Stimulated activated CD8-positive, alpha-beta memory T cell treated with anti-CD3 and anti-CD28 coated beads, Interleukin-2, amount 100 ng/mL, for 1 hour (primary cell): ENCODE data around the gene CD14.
"Not testable (repeated sequence)": the region's sequence is repeated elsewhere in the genome, so short reads cannot be mapped to it uniquely, and the experiment has no call there.

ENCODE experiments used
- DNase-seq, 2 donors: peaks; one replicate each; pipeline ENCODE4 v3.0.0-alpha.2; 2020; ENCODE audit warnings: low read depth in 2 of 2

Gene CD14

DNA sequence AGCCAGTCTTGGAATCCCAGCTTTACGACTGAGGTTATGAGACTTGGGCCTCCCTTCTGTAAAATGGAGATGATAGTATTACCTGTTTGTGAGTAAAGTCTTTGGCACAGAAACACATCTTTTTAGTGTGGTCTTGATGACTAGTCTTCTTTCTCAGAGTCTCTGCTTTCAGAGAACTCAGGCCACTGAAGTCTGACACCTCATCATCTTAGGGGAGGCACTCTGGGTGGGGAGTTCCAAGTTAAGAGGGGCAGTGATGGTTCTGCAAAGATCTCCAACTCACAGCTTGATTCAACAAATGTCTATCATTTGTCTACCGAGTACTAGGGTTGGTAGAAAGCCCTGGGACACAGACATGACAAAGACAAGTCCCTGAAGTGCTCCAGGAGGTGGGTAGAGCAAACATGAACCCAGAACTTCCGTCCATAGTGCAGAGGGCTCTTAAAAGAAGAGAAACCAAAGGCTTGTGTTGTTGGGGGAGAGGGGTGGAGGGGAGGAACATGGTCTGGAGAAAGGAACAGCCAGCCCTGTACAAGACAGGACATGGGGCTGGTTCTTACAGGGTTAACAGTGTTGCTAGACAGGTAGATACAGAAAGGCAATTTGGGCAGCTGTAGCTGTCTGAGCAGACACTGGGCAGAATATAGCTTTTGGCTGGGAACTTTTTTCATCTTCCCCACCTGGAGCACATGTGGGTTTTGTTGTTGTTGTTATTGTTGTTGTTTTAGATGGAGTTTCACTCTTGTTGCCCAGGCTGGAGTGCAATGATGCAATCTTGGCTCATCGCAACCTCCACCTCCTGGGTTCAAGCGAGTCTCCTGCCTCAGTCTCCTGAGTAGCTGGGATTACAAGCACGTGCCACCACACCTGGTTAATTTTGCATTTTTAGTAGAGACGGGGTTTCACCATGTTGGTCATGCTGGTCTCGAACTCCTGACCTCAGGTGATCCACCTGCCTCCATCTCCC lies 2.6 kb upstream of the CD14 start:
- no peak for DNase-seq

- DNase-seq = no peak
Observed at GRCh38 chr5:140634103-140634502, 1.1 kb upstream of the CD14 start.

- DNase-seq = no peak
Observed at GRCh38 chr5:140633501-140633900, 526 bp upstream of the CD14 start.

DNA sequence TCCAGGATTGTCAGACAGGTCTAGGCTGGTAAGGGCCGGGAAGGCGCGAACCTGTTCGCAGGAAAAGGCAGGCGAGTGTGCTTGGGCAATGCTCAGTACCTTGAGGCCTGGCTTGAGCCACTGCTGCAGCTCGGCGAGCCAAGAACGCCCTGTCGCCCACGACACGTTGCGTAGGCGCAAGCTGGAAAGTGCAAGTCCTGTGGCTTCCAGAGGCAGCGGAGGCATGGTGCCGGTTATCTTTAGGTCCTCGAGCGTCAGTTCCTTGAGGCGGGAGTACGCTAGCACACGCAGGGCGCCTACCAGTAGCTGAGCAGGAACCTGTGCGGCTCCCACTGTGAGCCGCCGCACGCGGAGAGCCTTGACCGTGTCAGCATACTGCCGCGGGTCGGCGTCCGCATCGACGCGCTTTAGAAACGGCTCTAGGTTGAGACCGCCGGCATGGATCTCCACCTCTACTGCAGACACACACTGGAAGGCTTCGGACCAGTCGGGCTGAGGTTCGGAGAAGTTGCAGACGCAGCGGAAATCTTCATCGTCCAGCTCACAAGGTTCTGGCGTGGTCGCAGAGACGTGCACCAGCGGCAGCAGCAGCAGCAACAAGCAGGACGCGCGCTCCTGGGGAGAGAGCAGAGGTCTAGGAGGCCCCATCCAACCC lies 482 bp downstream of the CD14 start:
- no peak for DNase-seq

GRCh38 chr5:140631831-140632365 lies 1.1 kb downstream of the CD14 start:
- DNase-seq = no peak

- DNase-seq = no peak
Observed at GRCh38 chr5:140631036-140631417, 1.9 kb downstream of the CD14 start.

GRCh38 chr5:140630292-140631035 lies 2.5 kb downstream of the CD14 start:
- DNase-seq = no peak

DNA sequence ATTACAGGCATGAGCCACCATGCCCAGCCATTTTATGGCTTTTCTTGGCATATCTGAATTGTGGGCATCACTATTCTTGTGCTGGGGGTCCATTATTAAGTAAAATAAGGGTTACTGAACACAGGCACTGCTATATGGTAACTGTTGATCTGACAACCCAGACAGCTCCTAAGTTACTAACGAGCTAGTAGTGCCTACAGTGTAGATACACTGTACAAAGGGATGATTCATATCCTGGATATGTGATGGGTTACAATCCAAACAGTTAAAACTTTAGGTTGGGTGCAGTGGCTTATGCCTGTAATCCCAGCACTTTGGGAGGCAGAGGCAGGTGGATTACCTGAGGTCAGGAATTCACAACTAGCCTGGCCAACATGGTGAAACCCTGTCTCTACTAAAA lies 4.3 kb downstream of the CD14 start:
- no peak for DNase-seq

GRCh38 chr5:140627972-140628371 lies 5.0 kb downstream of the CD14 start:
- DNase-seq = no peak

DNA sequence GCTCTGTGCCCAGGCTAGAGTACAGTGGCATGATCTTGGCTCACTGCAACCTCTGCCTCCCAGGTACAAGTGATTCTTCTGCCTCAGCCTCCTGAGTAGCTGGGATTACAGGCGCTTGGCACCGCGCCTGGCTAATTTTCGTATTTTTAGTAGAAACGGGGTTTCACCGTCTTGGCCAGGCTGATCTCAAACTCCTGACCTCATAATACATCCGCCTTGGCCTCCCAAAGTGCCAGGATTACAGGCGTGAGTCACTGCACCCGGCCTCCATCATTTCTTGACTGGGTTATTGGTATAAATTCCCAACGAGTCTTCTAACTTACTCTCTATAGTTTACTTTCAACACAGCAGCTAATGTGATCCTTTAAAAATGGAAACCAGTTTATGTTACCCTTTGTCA lies 8.1 kb downstream of the CD14 start:
- not testable (repeated sequence) for DNase-seq

- not testable (repeated sequence) for DNase-seq
Observed at GRCh38 chr5:140623061-140623460, 9.9 kb downstream of the CD14 start.

DNA sequence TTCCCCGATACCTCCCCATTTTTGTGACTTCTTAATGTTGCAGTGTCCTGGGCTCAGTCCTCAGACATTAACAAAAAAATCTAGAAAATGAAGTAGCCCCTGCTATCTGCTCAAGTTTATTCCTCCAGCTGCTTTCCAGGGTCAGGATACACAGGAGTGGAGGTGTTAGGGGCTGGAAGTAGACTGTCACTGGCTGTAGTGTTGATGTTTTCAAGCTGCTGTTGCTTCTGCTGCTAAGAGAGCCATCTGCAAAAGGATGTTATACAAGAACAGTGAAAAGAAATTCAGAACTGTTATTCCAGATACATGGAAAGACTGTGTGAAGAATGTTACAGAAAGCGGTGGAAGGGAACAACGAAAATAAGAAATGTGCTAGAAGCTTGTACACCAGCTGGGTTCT lies 10.7 kb downstream of the CD14 start:
- DNase-seq = no peak

DNA sequence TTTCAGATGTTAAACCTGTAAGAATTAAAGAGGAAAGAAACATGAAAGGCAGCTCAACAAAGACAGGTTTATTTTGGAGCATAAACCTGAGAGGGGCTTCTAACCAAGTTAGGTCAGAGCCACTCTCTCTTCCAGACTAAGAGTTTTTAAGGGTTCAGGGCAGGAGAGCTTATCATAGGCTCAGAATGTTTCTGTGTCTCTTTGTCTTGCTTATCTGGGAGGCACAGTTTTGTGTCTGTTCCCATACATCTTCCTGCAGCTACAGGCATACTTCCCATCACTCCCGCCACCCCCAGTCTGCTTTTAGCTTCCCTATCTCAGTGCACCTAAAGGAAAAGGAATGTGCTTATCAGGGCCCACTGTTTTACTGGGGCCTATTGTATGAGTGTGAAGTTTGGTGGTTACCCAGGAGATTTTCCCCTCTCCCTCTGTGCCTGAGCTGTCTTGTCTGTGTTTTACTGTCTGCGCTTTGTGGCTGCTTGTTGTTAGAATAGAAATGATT lies 21.9 kb downstream of the CD14 start:
- DNase-seq = no peak

DNA sequence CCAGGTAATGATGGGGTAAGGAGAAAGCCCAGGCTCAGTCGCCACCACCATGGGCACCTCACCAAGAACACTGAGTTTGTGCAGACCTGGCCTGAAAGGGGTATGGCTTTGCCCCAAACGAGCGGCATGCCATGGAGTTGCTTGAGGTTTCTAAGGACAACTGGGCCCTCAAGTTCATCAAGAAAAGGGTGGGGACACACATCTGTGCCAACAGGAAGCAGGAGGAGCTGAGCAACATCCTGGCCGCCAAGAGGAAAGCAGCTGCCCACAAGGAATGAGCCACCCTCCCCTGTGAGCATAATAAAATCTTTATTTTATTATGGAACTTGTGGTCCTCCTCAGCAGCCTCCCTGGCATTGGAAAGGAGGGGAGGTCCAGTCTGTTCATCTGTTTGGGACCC lies 23.8 kb downstream of the CD14 start:
- no peak for DNase-seq

GRCh38 chr5:140608722-140609121 lies 24.3 kb downstream of the CD14 start:
- no peak for DNase-seq

DNA sequence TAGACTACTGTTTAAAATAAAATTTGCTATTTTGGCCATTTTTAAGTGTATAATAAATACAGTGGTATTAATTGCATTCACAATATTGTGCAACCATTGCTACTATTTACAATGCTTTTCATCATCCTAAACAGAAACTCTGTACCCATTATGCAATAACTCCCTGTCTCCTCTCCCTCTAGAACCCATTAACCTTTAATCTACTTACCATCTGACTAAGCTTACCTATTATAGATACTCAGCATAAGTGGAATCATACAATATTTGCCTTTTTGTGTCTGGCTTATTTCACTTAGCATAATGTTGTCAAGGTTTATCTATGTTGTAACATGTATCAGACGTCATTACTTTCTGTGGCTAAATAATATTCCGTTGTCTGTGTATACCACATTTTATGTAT lies 25.9 kb downstream of the CD14 start:
- no peak for DNase-seq

- no peak for DNase-seq
Observed at GRCh38 chr5:140605879-140606278, 27.1 kb downstream of the CD14 start.

GRCh38 chr5:140603734-140604133 lies 29.2 kb downstream of the CD14 start:
- DNase-seq = no peak

DNA sequence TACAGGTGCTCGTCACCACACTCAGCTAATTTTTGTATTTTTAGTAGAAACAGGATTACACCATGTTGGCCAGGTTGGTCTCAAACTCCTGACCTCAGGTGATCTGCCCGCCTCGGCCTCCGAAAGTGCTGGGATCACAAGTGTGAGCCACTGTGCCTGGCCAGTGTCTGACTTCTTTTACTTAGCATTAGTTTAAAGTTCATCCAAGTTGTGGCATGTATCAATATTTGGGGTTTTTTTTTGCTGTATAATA lies 29.6 kb downstream of the CD14 start:
- DNase-seq = not testable (repeated sequence)

DNA sequence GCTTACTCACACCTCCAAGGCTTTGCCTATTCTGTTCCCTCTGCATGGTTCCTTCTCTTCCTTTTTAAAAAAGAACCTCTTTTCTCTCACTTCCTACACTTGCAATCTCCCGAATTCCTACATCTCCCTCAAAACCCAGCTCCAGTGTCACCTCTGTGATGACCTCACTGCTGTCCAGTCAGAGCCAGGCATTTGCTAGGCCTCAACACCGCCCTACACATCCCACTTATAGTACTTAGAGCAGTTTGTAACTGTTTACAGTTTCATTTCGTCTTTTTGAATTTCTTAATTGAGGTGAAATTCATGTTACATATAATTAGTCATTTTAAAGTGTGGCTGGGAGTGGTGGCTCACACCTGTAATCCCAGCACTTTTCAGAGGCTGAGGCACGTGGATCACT lies 30.8 kb downstream of the CD14 start:
- no peak for DNase-seq

DNA sequence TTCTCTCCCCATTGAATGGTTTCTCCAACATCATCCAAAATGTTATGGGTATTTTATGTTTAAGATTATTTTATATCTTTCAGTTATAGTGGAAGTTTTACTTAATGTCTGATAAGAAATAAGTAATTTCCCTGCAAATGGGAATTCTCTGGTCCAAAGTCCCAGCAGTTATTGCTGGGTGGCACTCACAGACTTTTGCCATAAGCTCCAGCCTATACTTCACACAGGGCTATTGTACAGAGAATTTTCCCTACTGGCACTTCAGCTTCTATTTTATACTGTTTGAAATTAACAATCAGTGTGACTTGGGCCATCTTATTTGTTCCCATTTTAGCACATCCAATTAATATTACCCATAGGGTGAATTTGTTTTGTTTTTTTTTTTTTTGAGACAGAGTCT lies 32.9 kb downstream of the CD14 start:
- no peak for DNase-seq

GRCh38 chr5:140598836-140599235 lies 34.1 kb downstream of the CD14 start:
- no peak for DNase-seq
